HepG2 (cell line): ENCODE data around the gene USP12. TPM values are rescaled to one million over a fixed set of nuclear protein-coding genes. Genes with fewer than 3 reads are reported as not detected.

ENCODE experiments used
- ATAC-seq: fragments of 200-7000 bp; cut with Tn5 transposase; 3 replicates; pipeline ENCODE4 v1.9.1; 2020; ENCODE audit warnings: mild to moderate bottlenecking, moderate library complexity
- BruUV-seq: library from RNA; stranded (reverse); fragments of 400-500 nt; replicated peaks from 2 replicates; lab custom pipeline; 2021; lab: Mats Ljungman, UMichigan
- CTCF ChIA-PET: fragments of 300-600 bp; formaldehyde crosslinking; extraction: SDS; loops from one replicate; lab custom pipeline; 2021; ENCODE audit warnings: low total read pairs, inconsistent platforms, low intra/inter-chr PET ratio; lab: Yijun Ruan, JAX
- POLR2A ChIA-PET: fragments of 350-600 bp; sonication (Branson Sonifier 250); formaldehyde crosslinking; loops from one replicate; lab custom pipeline; 2020; ENCODE audit warnings: antibody characterized with exemption, inconsistent platforms; lab: Yijun Ruan, JAX
- DNase-seq: peaks from one replicate; pipeline ENCODE4 v3.0.0-alpha.2; 2015; ENCODE audit warnings: low spot score
- FAIRE-seq: peaks from 3 replicates; lab custom pipeline; 2011; peaks lifted over from hg19 to GRCh38; lab: Jason Lieb, UNC
- H2AFZ ChIP-seq: one replicate; pipeline ENCODE4 v1.6.1; 2011; ENCODE audit warnings: low read length, inconsistent platforms
- H3K27ac ChIP-seq: fragments of 300-600 bp; 3 replicates; pipeline ENCODE4 v1.8.0; 2011; ENCODE audit warnings: mixed run types, mild to moderate bottlenecking, mixed read lengths, low read length, inconsistent platforms; ENCODE audit not compliant: insufficient read depth; ENCODE audit errors: extremely low read length
- H3K27me3 ChIP-seq, 2 experiments: fragments of 200-600 bp in 1 of 2; 2 replicates in 1 of 2; 3 replicates in 1 of 2; pipeline versions ENCODE4 v1.6.0 to v1.8.0; 2011; ENCODE audit warnings: low read length in 2 of 2, mild to moderate bottlenecking in 2 of 2, moderate library complexity in 2 of 2, inconsistent platforms in 1 of 2; ENCODE audit not compliant: insufficient read depth in 2 of 2, control insufficient read depth in 1 of 2
- H3K36me3 ChIP-seq, 2 experiments: fragments of 200-600 bp in 1 of 2; replicated peaks in 1 of 2; 2 replicates in 1 of 2; 3 replicates in 1 of 2; pipeline versions ENCODE4 v1.5.1 to v1.8.0; 2011; ENCODE audit warnings: low read length in 2 of 2, inconsistent platforms in 1 of 2; ENCODE audit not compliant: insufficient read depth in 2 of 2, control insufficient read depth in 1 of 2
- H3K4me1 ChIP-seq: 2 replicates; pipeline ENCODE4 v1.5.1; 2012; ENCODE audit warnings: low read length, inconsistent platforms; ENCODE audit not compliant: insufficient read depth
- H3K4me2 ChIP-seq: 2 replicates; pipeline ENCODE4 v1.6.0; 2011; ENCODE audit warnings: low read depth, low read length, inconsistent platforms
- H3K4me3 ChIP-seq, 3 experiments: fragments of 200-600 bp in 1 of 3; sonication (generic), shearing (Covaris generic) in 1 of 3; replicated peaks in 1 of 3; 2 replicates each; pipeline ENCODE4 v1.5.1; 2011 to 2016; ENCODE audit warnings: low read length in 3 of 3, inconsistent platforms in 2 of 3, low read depth in 2 of 3, mild to moderate bottlenecking in 2 of 3, control low read depth in 1 of 3, mixed read lengths in 1 of 3; ENCODE audit not compliant: insufficient read depth in 1 of 3
- H3K79me2 ChIP-seq: one replicate; pipeline ENCODE4 v1.6.1; 2011; ENCODE audit warnings: low read length, inconsistent platforms; ENCODE audit not compliant: insufficient read depth
- H3K9ac ChIP-seq: 2 replicates; pipeline ENCODE4 v1.6.0; 2011; ENCODE audit warnings: mild to moderate bottlenecking, low read depth, low read length, inconsistent platforms; ENCODE audit not compliant: insufficient read depth
- H3K9me3 ChIP-seq: 2 replicates; pipeline ENCODE4 v1.5.1; 2012; ENCODE audit warnings: mild to moderate bottlenecking, low read length
- H4K20me1 ChIP-seq: 2 replicates; pipeline ENCODE4 v1.6.0; 2011; ENCODE audit warnings: inconsistent platforms, mild to moderate bottlenecking, low read length, moderate library complexity; ENCODE audit not compliant: insufficient read depth
- GATA4 ChIP-seq: sonication (generic); IDR thresholded peaks from 2 replicates; pipeline ENCODE4 v1.6.1; 2016; ENCODE audit warnings: antibody characterized with exemption, low read depth, borderline replicate concordance
- HMG20B ChIP-seq: conservative IDR thresholded peaks from 2 replicates; pipeline ENCODE4 v1.6.1; 2016; ENCODE audit warnings: missing genetic modification reagents, missing compliant biosample characterization
- MAFG ChIP-seq: sonication (generic); formaldehyde crosslinking; IDR thresholded peaks from 2 replicates; pipeline ENCODE4 v1.5.1; 2020; ENCODE audit warnings: mild to moderate bottlenecking, missing genetic modification reagents
- NCOR1 ChIP-seq: fragments of 200-600 bp; sonication (generic); IDR thresholded peaks from 2 replicates; pipeline ENCODE4 v1.7.0; 2017; ENCODE audit warnings: antibody characterized with exemption, low read length, borderline replicate concordance
- NR1H2 ChIP-seq: sonication (generic); formaldehyde crosslinking; IDR thresholded peaks from 2 replicates; pipeline ENCODE4 v1.8.1; 2022; ENCODE audit warnings: low read depth, missing genetic modification reagents, borderline replicate concordance
- POLR2A ChIP-seq, 2 experiments: IDR thresholded peaks; 2 replicates each; pipeline ENCODE4 v1.6.1; 2011; ENCODE audit warnings: low read depth in 2 of 2, low read length in 2 of 2, mild to moderate bottlenecking in 1 of 2, moderate library complexity in 1 of 2; ENCODE audit not compliant: insufficient read depth in 1 of 2
- RARG ChIP-seq: sonication (generic); formaldehyde crosslinking; IDR thresholded peaks from 2 replicates; pipeline ENCODE4 v1.4.0; 2020; ENCODE audit warnings: low read depth, mild to moderate bottlenecking, missing genetic modification reagents
- SP1 ChIP-seq, 2 experiments: fragments of 450-650 bp in 1 of 2; sonication (generic) in 1 of 2; formaldehyde crosslinking in 1 of 2; IDR thresholded peaks; 2 replicates each; pipeline versions ENCODE4 v1.4.0 to v1.6.1; 2016 to 2020; ENCODE audit warnings: missing genetic modification reagents in 1 of 2
- ZNF121 ChIP-seq: sonication (generic); formaldehyde crosslinking; IDR thresholded peaks from 2 replicates; pipeline ENCODE4 v1.5.0; 2020; ENCODE audit warnings: mild to moderate bottlenecking, missing genetic modification reagents
- ZNF160 ChIP-seq: sonication (generic); formaldehyde crosslinking; IDR thresholded peaks from 2 replicates; pipeline ENCODE4 v1.8.0; 2022; ENCODE audit warnings: mild to moderate bottlenecking, inconsistent platforms, missing genetic modification reagents
- in situ Hi-C: cut with HindIII; loops from 2 replicates; pipeline ENCODE4 v1.10.0; 2017; ENCODE audit warnings: low pct_unique_long_range_greater_than_20kb; ENCODE audit not compliant: extremely low pct_ligation_motif_present
- intact Hi-C: fragments of 100-400 bp; cut with micrococcal nuclease; formaldehyde crosslinking; loops from one replicate; pipeline ENCODE4 v1.10.0; 2022; ENCODE audit not compliant: unreplicated experiment
- polyA plus RNA-seq, 8 experiments: library from polyadenylated mRNA; depleted of rRNA in 3 of 8; stranded (reverse) in 7 of 8; unstranded in 1 of 8; fragments of >200 nt; fragmentation: Illumina TruSeq in 4 of 8; extraction: Trizol in 4 of 8; gene quantifications; 2 replicates each; pipeline versions ENCODE4 v1.2.1 to v1.2.3, GENCODE V29; 2011 to 2016; ENCODE audit warnings: low read depth in 4 of 8, missing spikeins in 1 of 8, mixed read lengths in 1 of 8; ENCODE audit not compliant: insufficient read depth in 1 of 8
- total RNA-seq, 5 experiments: library from RNA; depleted of rRNA; stranded (reverse); fragments of >200 nt; fragmentation: Illumina TruSeq; extraction: Trizol; gene quantifications; 2 replicates each; pipeline ENCODE4 v1.2.3, GENCODE V29; 2016; ENCODE audit warnings: low read depth in 1 of 5
- TF ChIP-seq, protein P1 (sequence below): IDR thresholded peaks from 2 replicates; pipeline ENCODE4 v1.6.1; 2016; ENCODE audit warnings: missing compliant biosample characterization, missing genetic modification reagents, borderline replicate concordance
- TF ChIP-seq, protein P2 (sequence below): sonication (generic); formaldehyde crosslinking; IDR thresholded peaks from 2 replicates; pipeline ENCODE4 v1.4.0; 2020; ENCODE audit warnings: missing genetic modification reagents, borderline replicate concordance
- TF ChIP-seq, protein P3 (sequence below): sonication (generic); formaldehyde crosslinking; IDR thresholded peaks from 2 replicates; pipeline ENCODE4 v1.5.1; 2020; ENCODE audit warnings: mild to moderate bottlenecking, missing genetic modification reagents, moderate library complexity
- TF ChIP-seq, protein P4 (sequence below): sonication (generic); formaldehyde crosslinking; IDR thresholded peaks from 2 replicates; pipeline ENCODE4 v1.8.1; 2023; ENCODE audit warnings: mild to moderate bottlenecking, inconsistent platforms, moderate library complexity, missing genetic modification reagents, borderline replicate concordance

USP12 gene
- total and polyA plus RNA-seq, 2 of the 13 experiments (the other 11 are each of a cell fraction or from before 2014, with no cell fraction given), result 9.8 to 19.5 TPM

DNA sequence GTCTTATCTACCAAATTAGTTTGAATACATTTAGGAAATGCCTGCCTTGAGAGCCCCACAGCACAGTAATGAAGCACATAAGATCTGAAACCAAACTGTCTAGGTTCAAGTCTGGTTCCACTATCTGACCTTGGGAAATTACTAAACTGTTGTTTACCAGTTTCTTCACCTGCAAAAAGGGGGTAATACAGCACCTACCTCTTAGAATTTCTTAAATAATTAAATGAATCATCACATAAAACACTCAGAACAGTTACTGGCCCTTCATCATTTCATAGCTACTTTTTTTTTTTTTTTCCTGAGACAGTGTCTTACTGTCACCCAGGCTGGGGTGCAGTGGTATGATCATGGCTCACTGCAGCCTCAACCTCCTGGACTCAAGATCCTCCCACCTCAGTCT is 59.6 kb downstream of the USP12 start:
- H3K4me1 ChIP-seq, result peaks cover 6% of the 10 kb centered on the region; the same call in 1 of the 2 replicates
- no TSS peak for BruUV-seq
- CTCF ChIA-PET, result no interaction called here
- no peaks in the 10 kb centered on the region for H3K79me2 ChIP-seq
- H3K27me3 ChIP-seq, result no peaks in the 10 kb centered on the region
- no peak overlapping the region for H3K4me3 ChIP-seq
- ATAC-seq (no peak), DNase-seq (no peak), FAIRE-seq (no peak)
- H3K4me2 ChIP-seq, result no peak overlapping the region
- in situ Hi-C loops, result no loop called here
- no peak overlapping the region for H2AFZ ChIP-seq
- intact Hi-C loops, result no loop called here
- H3K27ac ChIP-seq, result no peak overlapping the region
- no peaks in the 10 kb centered on the region for H3K9me3 ChIP-seq
- no peaks in the 10 kb centered on the region for H4K20me1 ChIP-seq
- no peak overlapping the region for H3K9ac ChIP-seq
- POLR2A ChIA-PET, result no interaction called here
- peaks cover 0 to 11% of the 10 kb centered on the region in 2 experiments; a peak in 1 of 5 replicates for H3K36me3 ChIP-seq
- no peak for TF ChIP-seq NR1H2 (CRISPR knock-in tag)
- TF ChIP-seq POLR2A (IDR thresholded peaks at IDR 0.05; ENCODE audit: insufficient read depth in 1 of 2, low read depth in 2 of 2, low read length in 2 of 2), result no peak
- TF ChIP-seq, protein P1, sequence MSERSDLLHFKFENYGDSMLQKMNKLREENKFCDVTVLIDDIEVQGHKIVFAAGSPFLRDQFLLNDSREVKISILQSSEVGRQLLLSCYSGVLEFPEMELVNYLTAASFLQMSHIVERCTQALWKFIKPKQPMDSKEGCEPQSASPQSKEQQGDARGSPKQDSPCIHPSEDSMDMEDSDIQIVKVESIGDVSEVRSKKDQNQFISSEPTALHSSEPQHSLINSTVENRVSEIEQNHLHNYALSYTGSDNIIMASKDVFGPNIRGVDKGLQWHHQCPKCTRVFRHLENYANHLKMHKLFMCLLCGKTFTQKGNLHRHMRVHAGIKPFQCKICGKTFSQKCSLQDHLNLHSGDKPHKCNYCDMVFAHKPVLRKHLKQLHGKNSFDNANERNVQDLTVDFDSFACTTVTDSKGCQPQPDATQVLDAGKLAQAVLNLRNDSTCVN (CRISPR knock-in tag), result no peak
- TF ChIP-seq, protein P2, sequence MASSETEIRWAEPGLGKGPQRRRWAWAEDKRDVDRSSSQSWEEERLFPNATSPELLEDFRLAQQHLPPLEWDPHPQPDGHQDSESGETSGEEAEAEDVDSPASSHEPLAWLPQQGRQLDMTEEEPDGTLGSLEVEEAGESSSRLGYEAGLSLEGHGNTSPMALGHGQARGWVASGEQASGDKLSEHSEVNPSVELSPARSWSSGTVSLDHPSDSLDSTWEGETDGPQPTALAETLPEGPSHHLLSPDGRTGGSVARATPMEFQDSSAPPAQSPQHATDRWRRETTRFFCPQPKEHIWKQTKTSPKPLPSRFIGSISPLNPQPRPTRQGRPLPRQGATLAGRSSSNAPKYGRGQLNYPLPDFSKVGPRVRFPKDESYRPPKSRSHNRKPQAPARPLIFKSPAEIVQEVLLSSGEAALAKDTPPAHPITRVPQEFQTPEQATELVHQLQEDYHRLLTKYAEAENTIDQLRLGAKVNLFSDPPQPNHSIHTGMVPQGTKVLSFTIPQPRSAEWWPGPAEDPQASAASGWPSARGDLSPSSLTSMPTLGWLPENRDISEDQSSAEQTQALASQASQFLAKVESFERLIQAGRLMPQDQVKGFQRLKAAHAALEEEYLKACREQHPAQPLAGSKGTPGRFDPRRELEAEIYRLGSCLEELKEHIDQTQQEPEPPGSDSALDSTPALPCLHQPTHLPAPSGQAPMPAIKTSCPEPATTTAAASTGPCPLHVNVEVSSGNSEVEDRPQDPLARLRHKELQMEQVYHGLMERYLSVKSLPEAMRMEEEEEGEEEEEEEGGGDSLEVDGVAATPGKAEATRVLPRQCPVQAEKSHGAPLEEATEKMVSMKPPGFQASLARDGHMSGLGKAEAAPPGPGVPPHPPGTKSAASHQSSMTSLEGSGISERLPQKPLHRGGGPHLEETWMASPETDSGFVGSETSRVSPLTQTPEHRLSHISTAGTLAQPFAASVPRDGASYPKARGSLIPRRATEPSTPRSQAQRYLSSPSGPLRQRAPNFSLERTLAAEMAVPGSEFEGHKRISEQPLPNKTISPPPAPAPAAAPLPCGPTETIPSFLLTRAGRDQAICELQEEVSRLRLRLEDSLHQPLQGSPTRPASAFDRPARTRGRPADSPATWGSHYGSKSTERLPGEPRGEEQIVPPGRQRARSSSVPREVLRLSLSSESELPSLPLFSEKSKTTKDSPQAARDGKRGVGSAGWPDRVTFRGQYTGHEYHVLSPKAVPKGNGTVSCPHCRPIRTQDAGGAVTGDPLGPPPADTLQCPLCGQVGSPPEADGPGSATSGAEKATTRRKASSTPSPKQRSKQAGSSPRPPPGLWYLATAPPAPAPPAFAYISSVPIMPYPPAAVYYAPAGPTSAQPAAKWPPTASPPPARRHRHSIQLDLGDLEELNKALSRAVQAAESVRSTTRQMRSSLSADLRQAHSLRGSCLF, result no peak
- TF ChIP-seq ZNF121 (CRISPR knock-in tag), result no peak
- TF ChIP-seq ZNF160, result no peak
- TF ChIP-seq, protein P3, sequence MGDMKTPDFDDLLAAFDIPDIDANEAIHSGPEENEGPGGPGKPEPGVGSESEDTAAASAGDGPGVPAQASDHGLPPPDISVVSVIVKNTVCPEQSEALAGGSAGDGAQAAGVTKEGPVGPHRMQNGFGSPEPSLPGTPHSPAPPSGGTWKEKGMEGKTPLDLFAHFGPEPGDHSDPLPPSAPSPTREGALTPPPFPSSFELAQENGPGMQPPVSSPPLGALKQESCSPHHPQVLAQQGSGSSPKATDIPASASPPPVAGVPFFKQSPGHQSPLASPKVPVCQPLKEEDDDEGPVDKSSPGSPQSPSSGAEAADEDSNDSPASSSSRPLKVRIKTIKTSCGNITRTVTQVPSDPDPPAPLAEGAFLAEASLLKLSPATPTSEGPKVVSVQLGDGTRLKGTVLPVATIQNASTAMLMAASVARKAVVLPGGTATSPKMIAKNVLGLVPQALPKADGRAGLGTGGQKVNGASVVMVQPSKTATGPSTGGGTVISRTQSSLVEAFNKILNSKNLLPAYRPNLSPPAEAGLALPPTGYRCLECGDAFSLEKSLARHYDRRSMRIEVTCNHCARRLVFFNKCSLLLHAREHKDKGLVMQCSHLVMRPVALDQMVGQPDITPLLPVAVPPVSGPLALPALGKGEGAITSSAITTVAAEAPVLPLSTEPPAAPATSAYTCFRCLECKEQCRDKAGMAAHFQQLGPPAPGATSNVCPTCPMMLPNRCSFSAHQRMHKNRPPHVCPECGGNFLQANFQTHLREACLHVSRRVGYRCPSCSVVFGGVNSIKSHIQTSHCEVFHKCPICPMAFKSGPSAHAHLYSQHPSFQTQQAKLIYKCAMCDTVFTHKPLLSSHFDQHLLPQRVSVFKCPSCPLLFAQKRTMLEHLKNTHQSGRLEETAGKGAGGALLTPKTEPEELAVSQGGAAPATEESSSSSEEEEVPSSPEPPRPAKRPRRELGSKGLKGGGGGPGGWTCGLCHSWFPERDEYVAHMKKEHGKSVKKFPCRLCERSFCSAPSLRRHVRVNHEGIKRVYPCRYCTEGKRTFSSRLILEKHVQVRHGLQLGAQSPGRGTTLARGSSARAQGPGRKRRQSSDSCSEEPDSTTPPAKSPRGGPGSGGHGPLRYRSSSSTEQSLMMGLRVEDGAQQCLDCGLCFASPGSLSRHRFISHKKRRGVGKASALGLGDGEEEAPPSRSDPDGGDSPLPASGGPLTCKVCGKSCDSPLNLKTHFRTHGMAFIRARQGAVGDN (CRISPR knock-in tag), result no peak
- no peak for TF ChIP-seq NCOR1
- TF ChIP-seq GATA4, result no peak
- TF ChIP-seq RARG (CRISPR knock-in tag), result no peak
- no peak for TF ChIP-seq MAFG (CRISPR knock-in tag)
- TF ChIP-seq HMG20B, result no peak
- TF ChIP-seq, protein P4, sequence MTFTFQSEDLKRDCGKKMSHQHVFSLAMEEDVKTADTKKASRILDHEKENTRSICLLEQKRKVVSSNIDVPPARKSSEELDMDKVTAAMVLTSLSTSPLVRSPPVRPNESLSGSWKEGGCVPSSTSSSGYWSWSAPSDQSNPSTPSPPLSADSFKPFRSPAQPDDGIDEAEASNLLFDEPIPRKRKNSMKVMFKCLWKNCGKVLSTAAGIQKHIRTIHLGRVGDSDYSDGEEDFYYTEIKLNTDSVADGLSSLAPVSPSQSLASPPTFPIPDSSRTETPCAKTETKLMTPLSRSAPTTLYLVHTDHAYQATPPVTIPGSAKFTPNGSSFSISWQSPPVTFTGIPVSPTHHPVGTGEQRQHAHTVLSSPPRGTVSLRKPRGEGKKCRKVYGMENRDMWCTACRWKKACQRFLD (CRISPR knock-in tag), result no peak
- no peak for TF ChIP-seq SP1 (IDR thresholded peaks at IDR 0.05)
- no peak for TF ChIP-seq SP1 (CRISPR knock-in tag; IDR thresholded peaks at IDR 0.05)
